GM12801 (cell line): Measurements from ENCODE around the gene GFM2.

ENCODE experiments used
- CTCF ChIP-seq: IDR thresholded peaks from one replicate; pipeline ENCODE4 v1.5.1; 2011; ENCODE audit warnings: control low read depth; ENCODE audit not compliant: insufficient read length; ENCODE audit errors: extremely low read depth

Gene GFM2

GRCh38 chr5:74766849-74767578 is at the start of gene GFM2, which contains the start of gene NSA2:
Gene GFM2 (minus strand): TSS chr5:74767117. CDS start chr5:74763742, 3,375 bp downstream.
Gene NSA2 (plus strand): TSS chr5:74767249. CDS start chr5:74767361, 112 bp downstream.
- TF ChIP-seq CTCF, result no peak

- no peak for TF ChIP-seq CTCF
Observed at GRCh38 chr5:74810915-74811314, 44.0 kb upstream of the GFM2 start.

- TF ChIP-seq CTCF, result no peak
Observed at GRCh38 chr5:74801941-74802340, 35.0 kb upstream of the GFM2 start.

GRCh38 chr5:74801197-74801596 is 34.3 kb upstream of the GFM2 start:
- no peak for TF ChIP-seq CTCF

GRCh38 chr5:74798977-74799911 is 32.3 kb upstream of the GFM2 start:
- TF ChIP-seq CTCF, result no peak

GRCh38 chr5:74787424-74787823 is 20.5 kb upstream of the GFM2 start:
- no peak for TF ChIP-seq CTCF

- no peak for TF ChIP-seq CTCF
Observed at GRCh38 chr5:74786851-74787250, 19.9 kb upstream of the GFM2 start.
